ENCODE data around the gene TMEM256.

TMEM256 gene

DNA sequence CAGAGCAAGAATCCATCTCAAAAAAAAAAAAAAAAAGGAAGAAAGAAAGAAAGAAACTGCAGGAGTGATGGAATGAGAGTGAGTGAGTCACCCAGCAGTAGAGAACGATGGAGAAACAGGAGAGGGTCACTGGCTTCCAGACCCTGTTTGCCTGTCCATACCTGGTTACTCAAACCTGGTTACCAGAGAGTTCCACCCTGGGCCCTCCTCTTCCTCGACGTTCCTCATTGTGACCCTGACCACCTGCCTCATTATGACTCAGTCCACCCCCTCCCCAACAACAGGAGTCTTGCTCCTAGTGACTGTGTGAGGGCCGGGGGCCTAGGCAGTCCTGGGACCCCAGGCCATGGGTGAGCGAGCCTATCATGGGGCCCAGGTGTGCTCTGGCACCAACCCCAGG, 24.7 kb upstream of the TMEM256 start, which contains the start of gene SPEM3:
SPEM3 (plus strand) TSS at position 301 of the 400 bp plus-strand sequence; CDS start at position 347, 46 bp downstream.
- DNase-seq: no peak

DNA sequence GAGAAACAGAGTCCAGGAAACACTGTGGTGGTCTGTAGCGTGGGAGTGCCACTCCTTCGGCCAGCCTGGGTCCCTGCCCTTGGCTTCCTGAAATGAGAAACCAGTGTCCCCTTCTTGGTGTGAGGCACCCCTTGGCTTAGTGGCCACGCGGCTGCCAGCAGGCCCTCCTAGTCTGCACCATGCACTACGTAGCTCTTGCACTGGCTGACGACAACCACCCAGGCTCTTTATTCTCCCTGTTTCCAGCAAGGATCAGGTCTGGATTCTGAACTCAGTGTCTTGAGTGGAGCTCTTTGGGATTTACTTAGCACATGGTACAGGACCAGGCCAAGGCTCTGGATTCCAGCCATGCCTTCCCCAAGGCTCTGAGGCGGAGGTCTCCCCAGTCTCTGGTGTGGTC, 23.7 kb upstream of the TMEM256 start:
- no peak for DNase-seq

DNA sequence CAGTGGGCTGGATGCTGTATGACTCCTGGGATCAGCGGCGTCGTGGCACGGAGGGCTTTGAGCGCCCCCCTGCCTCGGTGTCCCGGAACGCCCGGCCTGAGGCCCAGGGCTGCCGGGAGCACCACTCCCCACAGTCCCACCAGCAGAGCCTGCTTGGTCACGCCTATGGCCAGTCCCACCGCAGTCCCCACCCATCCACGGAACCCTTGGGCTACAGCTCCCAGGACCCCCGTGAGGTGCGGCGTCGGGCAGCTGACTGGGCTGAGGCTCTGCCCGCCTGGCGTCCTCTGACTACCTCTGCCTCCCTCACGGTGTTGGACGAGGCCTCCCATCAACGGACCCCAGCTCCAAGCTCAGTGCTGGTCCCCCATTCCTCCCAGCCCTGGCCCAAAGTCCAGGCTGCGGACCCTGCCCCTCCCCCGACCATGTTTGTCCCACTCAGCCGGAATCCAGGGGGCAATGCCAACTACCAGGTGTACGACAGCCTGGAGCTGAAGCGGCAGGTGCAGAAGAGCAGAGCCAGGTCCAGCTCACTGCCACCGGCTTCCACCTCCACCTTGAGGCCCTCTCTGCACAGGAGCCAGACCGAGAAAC, 23.1 kb upstream of the TMEM256 start:
- DNase-seq: no peak

DNA sequence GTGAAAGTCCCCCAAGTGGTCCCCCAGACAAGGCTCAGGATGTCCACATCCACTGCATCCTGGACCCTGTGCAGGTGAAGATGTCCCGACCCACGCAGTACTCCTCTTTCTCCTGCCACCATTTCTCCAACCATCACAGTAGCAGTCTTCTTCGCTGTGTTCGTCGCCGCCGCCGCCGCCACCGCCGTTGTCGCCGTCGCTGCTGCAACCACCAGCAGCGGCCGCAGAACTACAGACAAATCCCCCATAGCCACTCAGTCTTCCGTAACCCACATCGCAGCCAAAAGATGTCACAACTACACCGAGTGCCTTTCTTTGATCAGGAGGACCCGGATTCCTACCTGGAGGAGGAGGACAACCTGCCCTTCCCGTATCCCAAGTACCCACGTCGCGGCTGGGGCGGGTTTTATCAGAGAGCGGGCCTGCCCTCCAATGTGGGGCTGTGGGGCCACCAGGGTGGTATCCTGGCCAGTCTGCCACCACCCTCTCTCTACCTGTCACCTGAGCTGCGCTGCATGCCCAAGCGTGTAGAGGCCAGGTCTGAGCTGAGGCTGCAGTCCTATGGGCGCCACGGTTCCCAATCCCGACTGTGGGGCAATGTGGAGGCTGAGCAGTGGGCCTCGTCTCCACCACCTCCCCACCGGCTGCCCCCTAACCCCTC, 22.4 kb upstream of the TMEM256 start:
- no peak for DNase-seq

DNA sequence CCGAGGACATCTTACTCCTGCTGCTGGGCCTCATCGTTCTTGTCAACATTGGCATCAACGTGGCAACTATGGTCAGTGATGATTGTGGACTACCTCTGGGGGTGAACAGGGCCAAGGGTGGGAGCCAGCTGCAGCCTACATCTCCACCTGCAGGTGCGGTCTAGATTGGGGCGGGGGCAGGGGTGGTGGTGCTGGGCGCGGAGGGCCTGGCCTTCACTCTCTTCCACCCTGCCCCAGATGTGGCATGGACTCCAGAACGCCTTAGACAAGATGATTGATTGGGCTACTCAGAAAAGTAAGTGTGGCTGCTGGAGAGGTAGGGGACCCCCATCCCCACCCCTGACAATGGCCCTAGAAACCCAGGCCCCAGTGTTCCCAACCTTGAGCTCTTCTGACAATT, 21.9 kb upstream of the TMEM256 start:
- DNase-seq: no peak

DNA sequence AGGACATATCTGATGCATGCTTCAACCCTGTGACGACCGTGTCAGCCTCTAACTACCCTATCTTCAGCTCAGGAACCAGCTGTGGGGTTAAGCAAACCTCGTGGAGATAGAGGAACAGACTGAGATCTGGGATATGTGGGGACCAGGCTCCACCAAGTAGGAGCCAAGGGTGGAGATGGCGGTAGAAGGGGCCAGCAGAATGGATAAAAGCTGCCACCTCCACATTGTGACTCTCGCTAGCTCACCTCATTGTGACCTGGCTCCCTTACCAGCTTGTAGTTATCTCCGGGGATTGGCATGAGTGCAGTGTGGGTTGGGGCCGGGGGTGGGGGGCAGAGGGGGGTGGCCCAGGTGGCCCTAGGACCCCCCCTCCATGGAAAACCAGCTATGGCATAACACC, 21.4 kb upstream of the TMEM256 start, which contains the start of gene SPEM2:
SPEM2 (plus strand) TSS at position 301 of the 400 bp plus-strand sequence; CDS start at position 374, 73 bp downstream.
- no peak for DNase-seq

DNA sequence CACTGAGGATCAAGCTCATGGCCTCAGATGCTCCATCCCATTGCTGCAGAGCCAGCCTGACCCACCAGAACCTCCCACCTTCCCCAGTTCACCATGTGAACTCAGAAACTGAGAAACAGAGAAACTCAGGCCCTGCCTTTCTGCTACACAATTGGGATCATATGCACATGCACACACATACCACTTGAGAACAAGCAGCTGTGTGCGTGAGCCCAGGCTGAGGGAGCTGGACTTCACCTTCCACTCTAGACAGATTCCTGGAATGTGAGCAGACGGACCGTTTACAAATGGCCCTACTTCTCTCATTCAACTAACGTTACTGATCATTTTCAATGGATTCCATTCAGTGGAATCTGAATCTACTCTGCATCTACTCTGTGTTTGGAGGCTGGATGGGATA, 19.8 kb upstream of the TMEM256 start:
- DNase-seq: no peak

DNA sequence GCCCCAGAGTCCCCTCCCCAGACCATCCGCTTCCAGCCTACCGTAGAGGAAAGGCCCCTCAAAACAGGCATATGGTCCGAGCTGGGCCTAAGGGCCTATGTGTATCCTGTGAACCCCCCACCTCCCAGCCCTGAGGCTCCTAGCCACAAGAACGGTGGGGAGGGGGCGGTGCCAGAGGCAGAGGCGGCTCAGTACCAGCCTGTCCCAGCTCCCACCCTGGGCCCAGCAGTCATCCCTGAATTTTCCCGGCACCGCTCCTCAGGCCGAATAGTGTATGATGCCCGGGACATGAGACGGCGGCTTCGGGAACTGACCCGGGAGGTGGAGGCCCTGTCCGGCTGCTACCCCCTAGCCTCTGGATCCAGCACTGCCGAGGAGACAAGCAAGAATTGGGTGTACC, 17.3 kb upstream of the TMEM256 start:
- DNase-seq: no peak

DNA sequence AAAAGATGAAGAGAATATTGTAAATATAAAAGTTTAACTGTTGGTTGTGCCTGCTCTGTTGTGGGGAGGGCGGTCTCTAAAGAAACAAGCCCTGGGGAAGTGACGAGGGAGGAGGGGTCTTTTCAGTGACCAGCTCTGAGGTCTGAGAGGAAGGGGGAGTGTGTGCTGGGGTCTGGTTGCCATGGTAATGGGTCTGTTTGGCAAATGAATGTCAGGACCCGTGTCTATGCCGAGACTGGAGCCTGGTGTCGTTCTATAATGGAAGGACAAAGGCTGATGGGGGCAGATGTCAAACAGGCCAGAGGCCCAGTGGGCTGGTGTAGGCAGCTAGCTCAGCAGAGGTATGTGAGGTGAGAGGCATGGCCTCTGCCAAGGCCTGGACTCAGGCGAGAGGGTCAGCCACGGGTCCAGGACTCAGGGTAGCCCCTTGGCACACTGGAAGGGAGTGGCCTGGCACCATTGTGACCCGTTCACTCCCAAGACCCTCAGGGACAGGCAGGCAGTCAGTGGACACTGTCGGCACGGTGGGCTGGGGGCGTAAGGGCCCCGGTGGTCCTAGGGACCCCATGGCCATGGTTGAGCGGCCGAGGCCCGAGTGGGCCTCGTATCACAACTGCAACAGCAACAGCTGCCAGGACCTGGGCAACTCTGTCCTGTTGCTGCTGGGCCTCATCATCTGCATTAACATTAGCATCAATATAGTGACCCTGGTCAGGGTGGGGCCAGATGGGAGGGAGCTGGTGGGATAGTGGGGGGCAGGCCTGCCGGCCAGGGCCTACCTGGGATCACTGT, 16.1 kb upstream of the TMEM256 start, which contains the start of gene SPEM1:
SPEM1 (plus strand) TSS at position 506 of the 792 bp plus-strand sequence; CDS start at position 567, 61 bp downstream.
- no peak for DNase-seq

DNA sequence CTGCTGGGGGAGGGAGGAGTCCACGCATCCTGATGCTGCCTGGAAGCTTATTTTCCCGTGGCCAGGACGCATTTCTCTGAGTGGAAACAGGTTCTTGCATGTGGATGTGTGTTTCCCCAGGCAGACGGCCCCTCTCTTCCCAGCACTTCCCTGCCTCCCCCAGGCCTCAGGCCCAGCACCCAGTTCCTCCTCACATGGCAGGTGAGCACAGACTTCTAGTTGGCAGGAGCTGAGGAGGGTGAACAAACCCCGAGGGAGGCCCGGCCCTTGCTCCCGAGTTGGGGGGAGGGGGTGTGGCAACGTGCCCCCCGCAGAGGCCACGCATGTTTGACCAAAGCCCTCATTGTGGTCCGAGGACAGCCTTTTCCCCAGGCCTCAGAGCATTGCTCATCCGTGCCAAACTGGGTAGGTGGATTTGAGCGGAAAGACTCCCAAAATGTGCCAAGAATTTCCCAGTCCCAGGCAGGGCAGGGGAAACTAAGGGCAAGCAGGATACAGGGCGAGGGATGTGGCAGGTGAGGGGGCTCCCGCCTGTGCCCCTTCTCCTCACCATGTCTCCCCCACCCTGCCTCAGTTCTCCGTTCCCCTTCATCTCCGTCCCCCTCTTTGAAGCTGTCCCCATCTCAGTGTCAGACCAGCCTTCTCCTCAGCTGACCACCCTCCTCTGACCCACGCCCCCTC, 14.7 kb upstream of the TMEM256 start:
- DNase-seq: no peak

DNA sequence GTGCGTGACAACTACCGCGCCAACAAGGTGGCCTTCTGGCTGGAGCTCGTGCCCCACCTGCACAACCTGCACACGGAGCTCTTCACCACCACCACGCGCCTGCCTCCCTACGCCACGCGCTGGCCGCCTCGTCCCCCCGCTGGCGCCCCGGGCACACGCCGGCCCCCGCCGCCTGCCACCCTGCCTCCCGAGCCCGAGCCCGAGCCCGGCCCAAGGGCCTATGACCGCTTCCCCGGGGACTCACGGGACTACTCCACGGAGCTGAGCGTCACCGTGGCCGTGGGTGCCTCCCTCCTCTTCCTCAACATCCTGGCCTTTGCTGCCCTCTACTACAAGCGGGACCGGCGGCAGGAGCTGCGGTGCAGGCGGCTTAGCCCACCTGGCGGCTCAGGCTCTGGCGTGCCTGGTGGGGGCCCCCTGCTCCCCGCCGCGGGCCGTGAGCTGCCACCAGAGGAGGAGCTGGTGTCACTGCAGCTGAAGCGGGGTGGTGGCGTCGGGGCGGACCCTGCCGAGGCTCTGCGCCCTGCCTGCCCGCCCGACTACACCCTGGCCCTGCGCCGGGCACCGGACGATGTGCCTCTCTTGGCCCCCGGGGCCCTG, 13.3 kb upstream of the TMEM256 start:
- no peak for DNase-seq

DNA sequence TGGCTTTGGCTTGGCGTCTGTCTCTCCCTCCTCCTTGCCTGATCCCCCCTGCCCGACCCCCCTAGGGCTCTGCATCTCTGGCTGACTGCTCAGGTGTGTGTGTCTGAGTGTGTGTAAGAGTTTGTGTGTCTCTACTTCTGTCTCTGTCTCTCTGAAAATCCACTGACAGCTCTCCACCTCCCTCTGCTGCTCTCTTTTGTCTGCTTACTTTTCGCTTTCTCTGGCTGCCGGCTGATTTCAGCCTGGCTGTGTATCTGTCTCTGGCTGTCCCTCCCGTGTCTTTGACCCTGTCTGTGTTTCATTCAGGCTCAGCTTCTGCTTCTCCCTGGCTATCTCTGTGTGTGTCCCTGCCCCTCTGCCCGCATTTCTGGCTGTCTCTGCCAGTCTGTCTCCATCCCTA, 12.4 kb upstream of the TMEM256 start:
- no peak for DNase-seq

DNA sequence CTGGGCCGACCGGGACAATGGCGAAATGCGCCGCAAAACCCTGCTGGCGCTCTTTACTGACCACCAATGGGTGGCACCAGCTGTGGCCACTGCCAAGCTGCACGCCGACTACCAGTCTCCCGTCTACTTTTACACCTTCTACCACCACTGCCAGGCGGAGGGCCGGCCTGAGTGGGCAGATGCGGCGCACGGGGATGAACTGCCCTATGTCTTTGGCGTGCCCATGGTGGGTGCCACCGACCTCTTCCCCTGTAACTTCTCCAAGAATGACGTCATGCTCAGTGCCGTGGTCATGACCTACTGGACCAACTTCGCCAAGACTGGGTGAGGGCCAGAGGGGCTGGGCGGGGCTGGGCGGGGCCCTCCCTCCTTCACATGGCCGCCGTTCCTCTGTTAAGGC, 11.9 kb upstream of the TMEM256 start:
- no peak for DNase-seq

DNA sequence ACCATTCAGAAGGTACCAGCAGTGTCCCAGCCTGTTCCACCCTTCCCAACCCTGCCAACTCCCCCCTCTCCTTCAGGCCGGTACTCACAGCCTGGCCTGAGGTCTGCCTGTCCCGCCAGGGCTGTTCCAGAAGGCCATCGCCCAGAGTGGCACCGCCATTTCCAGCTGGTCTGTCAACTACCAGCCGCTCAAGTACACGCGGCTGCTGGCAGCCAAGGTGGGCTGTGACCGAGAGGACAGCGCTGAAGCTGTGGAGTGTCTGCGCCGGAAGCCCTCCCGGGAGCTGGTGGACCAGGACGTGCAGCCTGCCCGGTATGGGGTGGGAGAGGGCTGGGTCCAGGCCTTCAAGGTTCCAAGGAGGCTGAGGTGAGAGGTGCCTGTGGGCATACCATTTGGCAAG, 10.9 kb upstream of the TMEM256 start:
- no peak for DNase-seq

DNA sequence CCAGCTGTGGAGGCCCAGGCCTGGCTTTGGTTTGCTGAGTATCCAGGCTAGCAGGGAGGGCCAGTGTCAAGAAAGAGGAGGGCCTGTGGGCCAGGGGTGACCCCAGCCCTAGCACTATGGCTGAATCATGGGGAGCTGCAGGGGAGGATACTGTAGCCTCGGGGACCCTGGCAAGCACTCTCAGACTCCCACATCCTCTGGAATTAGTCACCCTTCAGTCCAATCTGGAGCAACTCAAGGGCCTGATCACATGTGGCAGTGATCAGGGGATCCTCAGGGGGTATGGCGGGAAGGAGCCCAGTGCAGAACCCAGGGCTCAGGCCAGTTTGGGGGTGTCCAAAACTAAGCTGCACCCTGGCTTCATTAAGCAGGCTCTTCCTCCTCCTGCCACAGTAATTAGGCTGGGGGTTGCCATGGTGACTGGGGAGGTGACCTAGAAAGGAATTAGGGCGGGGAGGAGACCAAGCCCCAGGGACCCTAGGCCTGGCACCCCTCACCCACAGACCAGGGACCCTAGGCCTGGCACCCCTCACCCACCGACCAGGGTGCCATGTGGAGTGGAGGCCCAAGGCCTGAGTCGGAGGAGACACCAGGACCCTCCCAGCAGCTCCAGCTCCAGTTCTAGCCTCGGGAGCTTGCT, 9.6 kb upstream of the TMEM256 start:
- no peak for DNase-seq

DNA sequence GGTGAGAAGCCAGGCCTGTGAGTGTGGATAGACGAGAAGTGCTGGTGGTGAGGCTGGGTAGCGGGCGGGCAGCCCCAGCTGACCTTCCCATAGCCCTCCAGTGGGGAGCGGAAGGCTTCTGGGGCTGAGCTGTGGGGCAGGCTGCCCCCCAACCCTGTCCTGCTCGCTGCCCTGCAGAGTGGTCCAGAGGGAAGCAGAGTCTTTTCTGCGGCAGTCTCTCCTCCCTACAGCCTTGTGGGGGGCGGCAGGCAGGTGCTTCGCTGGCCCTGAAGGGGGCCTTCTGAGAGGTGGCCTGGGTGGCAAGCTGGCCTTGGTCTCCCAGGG, 7.5 kb upstream of the TMEM256 start:
- DNase-seq: no peak

DNA sequence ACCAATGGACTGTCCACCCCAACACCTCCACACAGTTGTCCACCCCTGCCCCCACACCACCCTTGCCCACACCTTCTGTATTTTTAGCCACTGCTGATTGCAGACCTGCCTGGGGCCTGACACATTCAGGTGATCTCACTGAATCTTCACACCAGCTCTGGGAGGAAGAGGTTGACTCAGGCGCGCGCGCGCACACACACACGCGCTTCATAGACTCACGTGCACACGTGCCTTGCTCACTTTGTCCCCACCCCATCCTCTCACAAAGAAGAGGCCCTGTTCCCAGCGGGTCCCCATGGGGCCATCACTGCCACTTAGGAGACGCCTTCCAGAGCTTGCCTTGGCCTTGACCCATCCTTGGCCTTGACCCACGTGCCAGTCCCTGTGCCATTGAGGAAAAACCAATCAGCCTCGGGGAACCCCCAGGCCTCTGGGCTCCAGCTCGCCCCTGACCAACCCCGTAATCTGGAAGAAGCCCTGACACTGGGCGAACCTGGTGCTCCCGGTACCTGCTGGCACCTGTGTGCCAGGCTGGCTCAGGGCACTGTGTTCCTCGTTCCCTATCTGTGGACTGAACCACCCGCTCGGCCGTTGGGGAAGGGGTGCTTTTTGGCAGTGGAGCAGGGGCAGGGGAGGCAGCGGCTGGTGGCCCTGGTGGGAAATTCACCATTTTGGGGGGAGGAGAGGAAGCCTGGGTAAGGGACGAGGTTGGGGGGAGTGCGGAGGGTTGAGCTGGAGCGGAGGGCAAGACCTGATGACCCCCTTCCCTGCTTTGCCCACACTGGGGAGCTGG, 6.9 kb upstream of the TMEM256 start:
- DNase-seq: no peak

DNA sequence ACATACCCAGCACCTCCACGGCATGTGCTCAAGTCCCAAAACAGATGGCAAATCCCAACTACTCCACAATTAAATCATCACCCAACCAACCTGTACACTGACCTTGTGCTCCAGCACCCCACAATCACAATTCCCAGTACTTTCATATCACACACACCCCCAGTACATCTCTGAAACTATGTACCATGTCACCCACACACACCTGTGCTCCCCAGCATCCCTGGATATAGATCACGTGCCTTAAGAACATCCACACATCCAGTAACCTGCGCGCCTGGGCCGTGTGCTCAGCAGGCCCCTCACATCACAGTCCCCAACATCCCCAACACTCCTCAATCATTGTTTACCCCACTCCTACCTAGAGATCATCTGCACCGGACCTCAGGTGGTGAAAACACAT, 5.8 kb upstream of the TMEM256 start:
- DNase-seq: no peak

DNA sequence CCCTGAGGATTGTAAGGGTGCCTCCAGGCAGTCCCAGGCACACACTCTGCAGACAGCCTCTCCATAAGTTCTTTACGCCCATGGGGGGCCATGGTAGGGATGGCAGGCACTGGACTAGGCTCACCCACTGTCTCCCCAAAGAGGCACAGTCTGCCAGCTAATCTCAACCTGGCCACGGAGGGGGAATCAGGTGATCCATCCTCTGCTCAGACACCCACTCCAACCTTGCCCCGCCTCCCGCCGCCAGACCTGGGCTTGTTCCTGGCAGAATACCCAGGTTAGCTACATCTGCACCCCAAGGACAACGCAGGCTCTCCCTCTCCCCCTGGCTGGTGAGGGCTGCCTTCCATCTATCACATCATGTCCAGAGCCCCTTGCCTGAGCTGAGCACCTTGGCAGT, 5.0 kb upstream of the TMEM256 start:
- DNase-seq: no peak

DNA sequence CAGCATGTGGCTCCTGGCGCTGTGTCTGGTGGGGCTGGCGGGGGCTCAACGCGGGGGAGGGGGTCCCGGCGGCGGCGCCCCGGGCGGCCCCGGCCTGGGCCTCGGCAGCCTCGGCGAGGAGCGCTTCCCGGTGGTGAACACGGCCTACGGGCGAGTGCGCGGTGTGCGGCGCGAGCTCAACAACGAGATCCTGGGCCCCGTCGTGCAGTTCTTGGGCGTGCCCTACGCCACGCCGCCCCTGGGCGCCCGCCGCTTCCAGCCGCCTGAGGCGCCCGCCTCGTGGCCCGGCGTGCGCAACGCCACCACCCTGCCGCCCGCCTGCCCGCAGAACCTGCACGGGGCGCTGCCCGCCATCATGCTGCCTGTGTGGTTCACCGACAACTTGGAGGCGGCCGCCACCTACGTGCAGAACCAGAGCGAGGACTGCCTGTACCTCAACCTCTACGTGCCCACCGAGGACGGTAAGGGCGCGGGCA, 4.4 kb upstream of the TMEM256 start:
- no peak for DNase-seq

DNA sequence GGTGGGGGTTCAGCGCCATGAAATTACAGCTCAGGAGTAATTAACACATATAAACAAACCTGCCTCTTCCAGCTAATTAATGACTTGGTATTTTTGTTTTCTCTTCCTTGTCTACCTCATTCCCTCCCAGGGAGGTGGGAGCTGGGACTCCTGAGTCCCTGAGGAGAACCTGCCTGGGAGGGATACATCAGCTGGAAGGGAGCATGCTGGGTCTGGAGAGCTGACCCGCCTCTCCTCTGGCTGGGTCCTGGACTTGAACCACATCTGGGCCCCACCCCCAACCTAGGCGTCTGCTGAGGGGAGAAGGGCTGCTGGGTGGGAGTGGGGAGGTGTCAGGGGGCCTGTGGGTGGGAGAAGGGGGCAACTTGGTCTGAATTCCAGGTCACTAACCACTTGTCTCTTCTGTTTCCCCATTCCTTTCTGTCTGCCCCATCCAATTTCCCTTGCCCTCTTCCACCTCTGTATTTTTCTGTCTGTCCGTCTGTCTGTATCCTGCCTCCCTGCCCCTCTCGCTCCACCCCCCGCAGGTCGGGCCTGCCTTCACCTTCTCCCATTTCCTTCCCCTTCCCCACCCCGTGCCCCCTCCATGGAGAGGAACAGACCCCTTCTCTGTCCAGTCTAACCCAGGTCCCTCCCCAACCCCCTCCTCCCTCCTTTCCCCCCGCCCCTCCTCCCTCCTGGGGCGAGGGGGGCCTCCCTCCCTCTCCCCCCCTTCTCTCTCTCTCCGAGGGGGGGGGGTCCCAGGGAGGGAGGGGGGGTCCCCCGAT, 3.8 kb upstream of the TMEM256 start, which contains the start of gene NLGN2:
NLGN2 (plus strand) TSS at position 361 of the 767 bp plus-strand sequence. CDS start 411 bp downstream, outside the sequence.
- DNase-seq: no peak
